ENCODE results near the gene GCM1.

GCM1 gene

GRCh38 chr6:53151676-53152075 lies 3.0 kb upstream of the GCM1 start:
- DNase-seq (ENCODE audit: low spot score), result peak; percentile 14

GRCh38 chr6:53144802-53145201 lies 3.8 kb downstream of the GCM1 start:
- DNase-seq (ENCODE audit: low spot score), result no peak

GRCh38 chr6:53143710-53144109 lies 4.9 kb downstream of the GCM1 start:
- no peak for DNase-seq (ENCODE audit: low spot score)

- no peak for DNase-seq (ENCODE audit: low spot score)
These were observed 5.8 kb downstream of the GCM1 start for GRCh38 chr6:53142810-53143209.

- no peak for DNase-seq (ENCODE audit: low spot score)
These were observed 8.7 kb downstream of the GCM1 start for GRCh38 chr6:53139841-53140413.

- DNase-seq (ENCODE audit: low spot score), result no peak
These were observed 12.5 kb downstream of the GCM1 start for GRCh38 chr6:53136000-53136609.

- DNase-seq (ENCODE audit: low spot score), result no peak
These were observed 13.9 kb downstream of the GCM1 start for GRCh38 chr6:53134601-53135235.

- DNase-seq (ENCODE audit: low spot score), result no peak
These were observed 14.7 kb downstream of the GCM1 start for GRCh38 chr6:53133961-53134360.

GRCh38 chr6:53130569-53131290 lies 17.9 kb downstream of the GCM1 start:
- DNase-seq (ENCODE audit: low spot score), result no peak

GRCh38 chr6:53128842-53129241 lies 19.8 kb downstream of the GCM1 start:
- DNase-seq (ENCODE audit: low spot score), result no peak

GRCh38 chr6:53125276-53125675 lies 23.4 kb downstream of the GCM1 start:
- DNase-seq (ENCODE audit: low spot score), result no peak

- DNase-seq (ENCODE audit: low spot score), result no peak
These were observed 24.4 kb downstream of the GCM1 start for GRCh38 chr6:53124131-53124800.

- DNase-seq (ENCODE audit: low spot score), result no peak
These were observed 28.8 kb downstream of the GCM1 start for GRCh38 chr6:53119772-53120409.

GRCh38 chr6:53119349-53119748 lies 29.3 kb downstream of the GCM1 start:
- DNase-seq (ENCODE audit: low spot score), result no peak

GRCh38 chr6:53115741-53116140 lies 32.9 kb downstream of the GCM1 start:
- DNase-seq (ENCODE audit: low spot score), result no peak

- no peak for DNase-seq (ENCODE audit: low spot score)
These were observed 33.5 kb downstream of the GCM1 start for GRCh38 chr6:53115113-53115512.

- DNase-seq (ENCODE audit: low spot score), result no peak
These were observed 34.9 kb downstream of the GCM1 start for GRCh38 chr6:53113742-53114141.

GRCh38 chr6:53112871-53113270 lies 35.8 kb downstream of the GCM1 start:
- DNase-seq (ENCODE audit: low spot score), result no peak

GRCh38 chr6:53112404-53112803 lies 36.2 kb downstream of the GCM1 start:
- DNase-seq (ENCODE audit: low spot score), result no peak

- DNase-seq (ENCODE audit: low spot score), result no peak
These were observed 36.8 kb downstream of the GCM1 start for GRCh38 chr6:53111865-53112264.

GRCh38 chr6:53109612-53110011 lies 39.0 kb downstream of the GCM1 start:
- no peak for DNase-seq (ENCODE audit: low spot score)

GRCh38 chr6:53107091-53107490 lies 41.5 kb downstream of the GCM1 start:
- DNase-seq (ENCODE audit: low spot score), result no peak

Data from germinal center (tissue), 1 donor.